Testis (tissue), 3 donors: ENCODE measurements around the gene FDXR. TPM values are rescaled to one million over a fixed set of nuclear protein-coding genes. Genes with fewer than 3 reads are reported as not detected.

Experiments
- DNase-seq: peaks from one replicate; pipeline ENCODE4 v3.0.0-alpha.2; 2019
- H3K27ac ChIP-seq, 2 donors: fragments of 200-600 bp; sonication (generic); one replicate each; pipeline ENCODE4 v1.5.1; 2019
- H3K27me3 ChIP-seq: fragments of 200-600 bp; sonication (generic); one replicate; pipeline ENCODE4 v1.5.1; 2019
- H3K36me3 ChIP-seq: fragments of 200-600 bp; sonication (generic); one replicate; pipeline ENCODE4 v1.5.1; 2017; ENCODE audit warnings: low read depth; ENCODE audit errors: missing control alignments
- H3K4me1 ChIP-seq: fragments of 200-600 bp; sonication (generic); one replicate; pipeline ENCODE4 v1.5.1; 2019
- H3K4me3 ChIP-seq, 2 donors: fragments of 200-600 bp; sonication (generic); one replicate each; pipeline ENCODE4 v1.5.1; 2017 to 2019
- H3K9me3 ChIP-seq: fragments of 200-600 bp; sonication (generic); one replicate; pipeline ENCODE4 v1.5.1; 2017
- POLR2A ChIP-seq: fragments of 450-650 bp; IDR thresholded peaks from one replicate; pipeline ENCODE4 v1.6.1; 2017; ENCODE audit warnings: antibody characterized with exemption, mild to moderate bottlenecking, moderate library complexity
- WGBS, 2 donors: methylation state at CpG; one replicate each; pipeline ENCODE4 v1.1.5; 2018; 5-methylcytosine and 5-hydroxymethylcytosine counted together
- intact Hi-C: fragments of 100-400 bp; cut with DNase I; formaldehyde crosslinking; loops from one replicate; pipeline ENCODE4 v1.15.1; 2023; ENCODE audit warnings: low total_unique reads
- polyA plus RNA-seq: library from polyadenylated mRNA; stranded (reverse); fragments of 350-450 nt; fragmentation: Illumina TruSeq; extraction: RNeasy Lipid Tissue Mini Kit (QIAGEN cat#74804); gene quantifications from one replicate; pipeline ENCODE4 v1.2.3, GENCODE V29; 2014; ENCODE audit warnings: low read depth, low replicate concordance; ENCODE audit not compliant: insufficient read depth
- total RNA-seq, 2 donors: library from RNA; depleted of rRNA; stranded (reverse); fragments of >200 nt; gene quantifications; one replicate each; pipeline ENCODE4 v1.2.3, GENCODE V29; 2016
- TF ChIP-seq, protein P1 (sequence below), 3 experiments: fragments of 450-650 bp in 2 of 3; fragments of 200-600 bp in 1 of 3; sonication (generic) in 1 of 3; IDR thresholded peaks; one replicate each; pipeline ENCODE4 v1.5.1; 2016 to 2019; ENCODE audit warnings: antibody characterized with exemption in 3 of 3, mild to moderate bottlenecking in 2 of 3, moderate library complexity in 1 of 3

The FDXR gene
- total and polyA plus RNA-seq, 3 donors from 2014 or later: 97.1 to 216 (median 204) TPM

DNA sequence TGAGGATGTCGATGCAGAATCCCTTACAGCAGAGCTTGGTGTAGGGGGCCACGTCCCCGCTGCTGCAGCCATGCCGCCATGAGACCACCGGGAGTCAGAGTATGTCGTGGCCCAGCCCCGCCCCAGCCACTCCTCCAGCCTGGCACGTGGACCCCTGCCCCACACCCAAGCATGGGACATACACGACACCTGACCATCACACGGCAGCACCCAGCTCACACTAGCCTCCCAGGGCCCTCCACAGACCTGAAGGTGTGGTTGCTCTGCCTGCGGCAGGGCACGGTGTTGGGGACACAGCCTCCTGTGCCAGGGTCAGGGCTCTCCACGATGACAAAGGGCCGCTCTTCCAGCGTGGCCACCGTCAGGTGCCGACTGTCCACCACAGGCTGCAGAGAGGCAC is 22.5 kb downstream of the FDXR start:
- intact Hi-C loops: no loop called here
- no peak for TF ChIP-seq POLR2A
- TF ChIP-seq, protein P1, sequence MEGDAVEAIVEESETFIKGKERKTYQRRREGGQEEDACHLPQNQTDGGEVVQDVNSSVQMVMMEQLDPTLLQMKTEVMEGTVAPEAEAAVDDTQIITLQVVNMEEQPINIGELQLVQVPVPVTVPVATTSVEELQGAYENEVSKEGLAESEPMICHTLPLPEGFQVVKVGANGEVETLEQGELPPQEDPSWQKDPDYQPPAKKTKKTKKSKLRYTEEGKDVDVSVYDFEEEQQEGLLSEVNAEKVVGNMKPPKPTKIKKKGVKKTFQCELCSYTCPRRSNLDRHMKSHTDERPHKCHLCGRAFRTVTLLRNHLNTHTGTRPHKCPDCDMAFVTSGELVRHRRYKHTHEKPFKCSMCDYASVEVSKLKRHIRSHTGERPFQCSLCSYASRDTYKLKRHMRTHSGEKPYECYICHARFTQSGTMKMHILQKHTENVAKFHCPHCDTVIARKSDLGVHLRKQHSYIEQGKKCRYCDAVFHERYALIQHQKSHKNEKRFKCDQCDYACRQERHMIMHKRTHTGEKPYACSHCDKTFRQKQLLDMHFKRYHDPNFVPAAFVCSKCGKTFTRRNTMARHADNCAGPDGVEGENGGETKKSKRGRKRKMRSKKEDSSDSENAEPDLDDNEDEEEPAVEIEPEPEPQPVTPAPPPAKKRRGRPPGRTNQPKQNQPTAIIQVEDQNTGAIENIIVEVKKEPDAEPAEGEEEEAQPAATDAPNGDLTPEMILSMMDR (IDR thresholded peaks at IDR 0.05): no peak
- no peak overlapping the region for H3K27ac ChIP-seq
- H3K27me3 ChIP-seq: no peaks in the 10 kb centered on the region
- WGBS, 2 donors: 91 to 96% methylated on average over 7 to 10 of the region's 17 CpGs
- no peak for DNase-seq
- no peaks in the 10 kb centered on the region for H3K9me3 ChIP-seq
- no peaks in the 10 kb centered on the region for H3K4me1 ChIP-seq
- H3K4me3 ChIP-seq: no peak overlapping the region
- no peaks in the 10 kb centered on the region for H3K36me3 ChIP-seq

DNA sequence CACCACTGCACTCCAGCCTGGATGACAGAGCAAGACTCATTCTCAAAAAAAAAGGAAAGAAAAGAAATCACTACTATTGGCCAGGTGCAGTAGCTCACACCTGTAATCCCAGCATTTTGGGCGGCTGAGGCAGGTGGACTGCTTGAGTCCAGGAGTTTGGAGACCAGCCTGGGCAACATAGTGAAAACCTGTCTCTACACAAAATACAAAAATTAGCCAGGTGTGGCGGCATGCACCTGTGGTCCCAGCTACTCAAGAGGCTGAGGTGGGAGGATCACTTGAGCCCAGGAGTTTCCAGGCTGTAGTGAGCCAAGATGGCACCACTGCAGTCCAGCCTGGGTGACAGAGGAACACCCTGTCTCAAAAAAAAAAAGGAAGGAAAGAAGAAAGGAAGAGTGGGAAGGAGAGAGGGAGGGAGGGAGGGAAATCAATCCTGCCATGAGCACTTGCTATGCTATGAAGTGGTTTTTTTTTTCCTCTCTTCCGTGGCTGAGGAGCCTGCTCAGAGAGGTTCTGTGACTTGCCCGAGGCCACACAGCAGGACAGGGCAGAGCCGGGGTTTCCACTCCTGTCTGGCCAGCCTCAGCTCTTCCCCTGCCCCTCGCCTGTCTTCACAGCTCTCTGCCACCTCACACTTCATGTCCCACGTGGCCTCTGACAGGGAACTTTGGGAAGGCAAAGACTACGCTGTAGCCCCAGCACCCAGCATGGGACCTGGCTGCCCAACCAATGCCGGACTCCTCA is 24.0 kb downstream of the FDXR start:
- TF ChIP-seq, protein P1 (IDR thresholded peaks at IDR 0.05): no peak
- intact Hi-C loops: no loop called here
- Histone ChIP-seq H3K9me3 (no peaks in the 10 kb centered on the region), H3K27ac (no peak overlapping the region), H3K4me3 (no peak overlapping the region), H3K27me3 (no peaks in the 10 kb centered on the region), H3K36me3 (no peaks in the 10 kb centered on the region), H3K4me1 (no peaks in the 10 kb centered on the region)
- no peak for DNase-seq
- WGBS, 2 donors: 69 to 73% methylated on average over 9 of the region's 9 CpGs

DNA sequence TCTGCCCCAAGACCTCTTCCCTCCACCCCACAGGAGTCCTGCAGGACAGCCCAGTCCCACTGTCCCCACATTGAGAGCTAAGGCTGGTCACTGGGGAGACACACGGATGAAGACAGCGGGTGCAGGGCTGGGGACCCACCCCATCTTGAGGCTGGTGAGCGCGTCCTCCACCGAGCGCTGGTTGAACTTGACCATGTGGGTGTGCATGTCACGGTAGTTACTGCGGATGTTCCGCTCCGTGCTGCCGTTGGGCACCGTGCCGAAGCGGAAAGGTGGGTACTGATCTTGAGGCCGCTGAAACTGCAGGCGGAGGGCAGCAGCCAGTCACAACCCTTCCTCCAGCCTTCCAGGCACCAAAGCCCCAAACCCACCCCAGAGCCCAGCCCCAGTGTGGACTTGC is 26.2 kb downstream of the FDXR start:
- TF ChIP-seq, protein P1 (IDR thresholded peaks at IDR 0.05): no peak
- TF ChIP-seq POLR2A: no peak
- 94 to 95% methylated on average over 16 of the region's 16 CpGs for WGBS, 2 donors
- H3K4me1 ChIP-seq: peaks cover 8% of the 10 kb centered on the region
- no peaks in the 10 kb centered on the region for H3K27me3 ChIP-seq
- no peaks in the 10 kb centered on the region for H3K36me3 ChIP-seq
- H3K27ac ChIP-seq: no peak overlapping the region
- intact Hi-C loops: no loop called here
- DNase-seq: no peak
- no peak overlapping the region for H3K4me3 ChIP-seq
- no peaks in the 10 kb centered on the region for H3K9me3 ChIP-seq

DNA sequence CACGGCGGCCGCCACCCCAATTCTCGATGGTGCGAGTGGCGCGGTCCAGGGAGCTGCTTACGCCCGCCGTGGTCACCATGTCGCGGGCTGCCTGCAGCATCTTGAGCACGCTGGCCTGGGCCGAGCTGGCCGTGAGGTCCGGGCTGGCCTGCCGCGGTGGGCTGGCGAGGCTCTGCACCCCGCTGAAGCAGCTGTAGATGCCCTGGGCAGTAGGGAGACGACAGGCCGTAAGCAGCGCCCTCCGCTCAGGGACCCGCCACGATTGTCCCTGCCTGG is 29.5 kb downstream of the FDXR start:
- Histone ChIP-seq H3K4me1 (peaks cover 20% of the 10 kb centered on the region), H3K27ac (no peak overlapping the region), H3K9me3 (no peaks in the 10 kb centered on the region), H3K4me3 (peak overlapping the region in 1 of 2 donors; percentile 18), H3K27me3 (no peaks in the 10 kb centered on the region), H3K36me3 (no peaks in the 10 kb centered on the region)
- no peak for TF ChIP-seq POLR2A
- TF ChIP-seq, protein P1 (IDR thresholded peaks at IDR 0.05): no peak
- no peak for DNase-seq
- intact Hi-C loops: no loop called here
- 40 to 67% methylated on average over 8 to 14 of the region's 26 CpGs for WGBS, 2 donors
